Activated CD8-positive, alpha-beta T cell treated with anti-CD3 and anti-CD28 coated beads for 36 hours (primary cell): Measurements from ENCODE around the gene COG8. TPM values are rescaled to one million over a fixed set of nuclear protein-coding genes. Genes with fewer than 3 reads are reported as not detected.

ENCODE experiments used
- ATAC-seq: fragments of 200-7000 bp; cut with Tn5 transposase; one replicate; pipeline ENCODE4 v1.10.0; 2021; ENCODE audit warnings: mild to moderate bottlenecking, moderate library complexity
- CTCF ChIA-PET: fragments of 350-600 bp; sonication (Branson Sonifier 250); formaldehyde crosslinking; loops from one replicate; lab custom pipeline; 2021; ENCODE audit warnings: antibody characterized with exemption; lab: Charles Lee
- POLR2A ChIA-PET: fragments of 350-600 bp; sonication (Branson Sonifier 250); formaldehyde crosslinking; loops from one replicate; lab custom pipeline; 2021; ENCODE audit warnings: antibody characterized with exemption; lab: Charles Lee
- DNase-seq: peaks from one replicate; pipeline ENCODE4 v3.0.0-alpha.2; 2020
- H3K27ac Mint-ChIP-seq: one replicate; pipeline ENCODE4 v1.8.0; 2021; ENCODE audit warnings: mild to moderate bottlenecking, mixed read lengths
- H3K27me3 Mint-ChIP-seq: one replicate; pipeline ENCODE4 v1.8.0; 2021; ENCODE audit warnings: mixed read lengths
- H3K36me3 Mint-ChIP-seq: one replicate; pipeline ENCODE4 v1.8.0; 2021; ENCODE audit warnings: low read depth, mixed read lengths
- H3K4me1 Mint-ChIP-seq: one replicate; pipeline ENCODE4 v1.8.0; 2021; ENCODE audit warnings: low read depth, mixed read lengths
- H3K4me3 Mint-ChIP-seq: one replicate; pipeline ENCODE4 v1.8.0; 2021; ENCODE audit warnings: mild to moderate bottlenecking, moderate library complexity, mixed read lengths
- H3K9me3 Mint-ChIP-seq: one replicate; pipeline ENCODE4 v1.8.0; 2021; ENCODE audit warnings: mixed read lengths
- CTCF ChIP-seq: fragments of 200-600 bp; IDR thresholded peaks from one replicate; pipeline ENCODE4 v1.8.0; 2022; ENCODE audit warnings: antibody characterized with exemption, mild to moderate bottlenecking
- intact Hi-C: fragments of 100-400 bp; cut with micrococcal nuclease; formaldehyde crosslinking; loops from one replicate; pipeline ENCODE4 v1.10.0; 2022
- total RNA-seq, 2 experiments: library from RNA; stranded (reverse); gene quantifications; one replicate each; pipeline ENCODE4 v1.2.3, GENCODE V29; 2021

Gene COG8
- total RNA-seq, 2 experiments from 2014 or later = 26.0 to 27.4 TPM

- H3K9me3 Mint-ChIP-seq = no peaks in the 10 kb centered on the region
- ChIA-PET CTCF (interaction anchor here (1.2 kb wide), 1 partner anchor 25 kb away, joined by 3 read pairs; no protein-coding TSS in a partner anchor), POLR2A (no interaction called here)
- no peak for ATAC-seq
- peaks cover 56% of the 10 kb centered on the region for H3K36me3 Mint-ChIP-seq
- H3K27me3 Mint-ChIP-seq = no peaks in the 10 kb centered on the region
- no peak for DNase-seq
- no peak overlapping the region for H3K27ac Mint-ChIP-seq
- H3K4me3 Mint-ChIP-seq = no peak overlapping the region
- intact Hi-C loops = no loop called here
- peaks cover 10% of the 10 kb centered on the region for H3K4me1 Mint-ChIP-seq
- TF ChIP-seq CTCF = no peak
Observed at GRCh38 chr16:69371564-69371963, 32.2 kb upstream of the COG8 start.

DNA sequence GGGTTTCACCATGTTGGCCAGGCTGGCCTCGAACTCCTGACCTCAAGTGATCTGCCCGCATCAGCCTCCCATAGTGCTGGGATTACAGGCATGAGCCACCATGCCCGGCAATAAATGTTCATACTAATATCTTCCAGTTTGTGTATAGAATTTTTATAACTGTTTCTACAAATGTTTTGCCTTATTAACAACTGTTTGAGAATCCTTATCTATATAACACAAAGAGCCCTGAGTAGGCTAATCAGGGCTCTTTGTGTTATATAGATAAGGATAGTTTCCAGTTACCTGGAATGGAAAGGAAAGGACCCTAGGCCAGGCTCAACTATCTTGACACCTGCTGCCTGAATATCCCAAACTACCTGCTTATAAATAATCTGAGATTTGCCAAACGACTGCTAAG lies 29.5 kb upstream of the COG8 start:
- Mint-ChIP-seq H3K4me3 (no peak overlapping the region), H3K4me1 (peaks cover 15% of the 10 kb centered on the region), H3K27ac (no peak overlapping the region), H3K36me3 (peaks cover 61% of the 10 kb centered on the region), H3K27me3 (no peaks in the 10 kb centered on the region), H3K9me3 (no peaks in the 10 kb centered on the region)
- intact Hi-C loops = no loop called here
- TF ChIP-seq CTCF = no peak
- ChIA-PET POLR2A (no interaction called here), CTCF (no interaction called here)
- ATAC-seq (no peak), DNase-seq (no peak)

- ChIA-PET CTCF (no interaction called here), POLR2A (interaction anchor here (0.8 kb wide), 1 partner anchor 17 kb away, joined by 5 read pairs; no protein-coding TSS in a partner anchor)
- Mint-ChIP-seq H3K4me1 (peaks cover 12% of the 10 kb centered on the region), H3K9me3 (no peaks in the 10 kb centered on the region), H3K27ac (peak overlapping the region; percentile 1), H3K27me3 (no peaks in the 10 kb centered on the region), H3K4me3 (no peak overlapping the region), H3K36me3 (peaks cover 63% of the 10 kb centered on the region)
- DNase-seq = no peak
- no peak for TF ChIP-seq CTCF
- ATAC-seq = no peak
- intact Hi-C loops = no loop called here
Observed at GRCh38 chr16:69367980-69368379, 28.6 kb upstream of the COG8 start.

- no peaks in the 10 kb centered on the region for H3K27me3 Mint-ChIP-seq
- intact Hi-C loops = no loop called here
- ChIA-PET CTCF (no interaction called here), POLR2A (no interaction called here)
- H3K4me1 Mint-ChIP-seq = peaks cover 10% of the 10 kb centered on the region
- H3K36me3 Mint-ChIP-seq = peaks cover 59% of the 10 kb centered on the region
- no peak for ATAC-seq
- no peak overlapping the region for H3K4me3 Mint-ChIP-seq
- H3K9me3 Mint-ChIP-seq = no peaks in the 10 kb centered on the region
- peak overlapping the region; percentile 72 for H3K27ac Mint-ChIP-seq
- no peak for DNase-seq
- no peak for TF ChIP-seq CTCF
Observed at GRCh38 chr16:69366431-69366830, 27.1 kb upstream of the COG8 start.

DNA sequence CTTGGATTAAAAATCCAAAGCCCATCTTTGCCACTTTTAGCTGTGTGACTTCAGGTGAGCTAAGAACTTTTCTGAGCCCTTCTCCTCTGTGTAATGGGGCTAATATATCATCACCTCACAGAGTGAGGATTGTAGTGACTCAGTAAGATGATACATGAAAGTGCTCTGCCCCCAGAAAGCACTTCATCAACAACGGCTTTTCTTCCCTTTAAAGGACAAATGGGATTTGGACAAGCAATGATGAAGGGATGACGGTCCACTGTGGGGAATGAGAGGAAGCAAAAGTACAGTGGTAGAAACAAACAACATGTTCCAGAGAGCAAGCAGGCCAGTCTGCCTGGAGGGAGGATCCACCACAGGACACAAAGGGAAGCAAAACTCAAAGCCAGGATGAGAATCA lies 26.5 kb upstream of the COG8 start:
- POLR2A ChIA-PET = no interaction called here
- CTCF ChIA-PET = interaction anchor here (1.4 kb wide), 1 partner anchor 31 kb away, joined by 5 read pairs; no protein-coding TSS in a partner anchor
- ATAC-seq (no peak), DNase-seq (no peak)
- no peak for TF ChIP-seq CTCF
- Mint-ChIP-seq H3K27me3 (no peaks in the 10 kb centered on the region), H3K4me3 (no peak overlapping the region), H3K27ac (peak overlapping the region; percentile 72), H3K9me3 (no peaks in the 10 kb centered on the region), H3K36me3 (peaks cover 59% of the 10 kb centered on the region), H3K4me1 (peaks cover 10% of the 10 kb centered on the region)
- intact Hi-C loops = no loop called here
